GM06990 (cell line): Measurements from ENCODE around the gene NUMA1.

ENCODE experiments used
- DNase-seq: peaks from one replicate; pipeline ENCODE4 v3.0.0-alpha.2; 2011; ENCODE audit not compliant: insufficient read length; ENCODE audit errors: extremely low read depth
- H3K27me3 ChIP-seq: replicated peaks from 2 replicates; pipeline ENCODE4 v1.6.0; 2011; ENCODE audit warnings: low read length; ENCODE audit not compliant: control insufficient read depth, insufficient read depth
- H3K36me3 ChIP-seq: 2 replicates; pipeline ENCODE4 v1.5.1; 2011; ENCODE audit warnings: low read length; ENCODE audit not compliant: control insufficient read depth, insufficient read depth
- H3K4me3 ChIP-seq: replicated peaks from 2 replicates; pipeline ENCODE4 v1.5.1; 2011; ENCODE audit warnings: low read depth, mild to moderate bottlenecking, control low read depth, low read length
- TF ChIP-seq, protein P1 (sequence below): IDR thresholded peaks from 2 replicates; pipeline ENCODE4 v1.5.1; 2011; ENCODE audit warnings: low read length, control low read depth, mild to moderate bottlenecking, inconsistent platforms; ENCODE audit not compliant: insufficient read depth, poor library complexity, severe bottlenecking

NUMA1 gene

DNA sequence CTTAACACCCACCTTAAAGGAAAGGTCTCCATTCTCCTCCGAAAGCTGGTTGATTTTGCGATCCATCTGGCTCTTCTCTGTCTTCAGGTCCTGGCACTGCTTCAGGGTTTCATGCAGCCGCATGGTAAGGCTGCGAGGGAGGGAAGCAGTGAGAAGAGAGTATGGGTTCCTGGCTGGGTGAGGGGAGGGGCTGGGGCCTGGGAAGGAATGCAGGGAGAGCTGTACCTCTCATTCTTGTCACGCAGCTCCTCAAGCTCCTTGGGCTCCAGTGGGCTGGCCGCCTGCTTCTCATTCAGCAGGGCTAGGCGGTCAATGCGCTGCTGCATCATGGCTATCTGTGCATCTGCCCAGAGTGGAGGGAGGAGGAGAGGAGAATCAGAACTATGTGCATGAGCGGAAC lies 62.2 kb downstream of the NUMA1 start:
- Histone ChIP-seq H3K4me3 (no peak overlapping the region), H3K36me3 (peaks cover 70% of the 10 kb centered on the region), H3K27me3 (no peaks in the 10 kb centered on the region)
- TF ChIP-seq, protein P1, sequence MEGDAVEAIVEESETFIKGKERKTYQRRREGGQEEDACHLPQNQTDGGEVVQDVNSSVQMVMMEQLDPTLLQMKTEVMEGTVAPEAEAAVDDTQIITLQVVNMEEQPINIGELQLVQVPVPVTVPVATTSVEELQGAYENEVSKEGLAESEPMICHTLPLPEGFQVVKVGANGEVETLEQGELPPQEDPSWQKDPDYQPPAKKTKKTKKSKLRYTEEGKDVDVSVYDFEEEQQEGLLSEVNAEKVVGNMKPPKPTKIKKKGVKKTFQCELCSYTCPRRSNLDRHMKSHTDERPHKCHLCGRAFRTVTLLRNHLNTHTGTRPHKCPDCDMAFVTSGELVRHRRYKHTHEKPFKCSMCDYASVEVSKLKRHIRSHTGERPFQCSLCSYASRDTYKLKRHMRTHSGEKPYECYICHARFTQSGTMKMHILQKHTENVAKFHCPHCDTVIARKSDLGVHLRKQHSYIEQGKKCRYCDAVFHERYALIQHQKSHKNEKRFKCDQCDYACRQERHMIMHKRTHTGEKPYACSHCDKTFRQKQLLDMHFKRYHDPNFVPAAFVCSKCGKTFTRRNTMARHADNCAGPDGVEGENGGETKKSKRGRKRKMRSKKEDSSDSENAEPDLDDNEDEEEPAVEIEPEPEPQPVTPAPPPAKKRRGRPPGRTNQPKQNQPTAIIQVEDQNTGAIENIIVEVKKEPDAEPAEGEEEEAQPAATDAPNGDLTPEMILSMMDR, result no peak
- no peak for DNase-seq

DNA sequence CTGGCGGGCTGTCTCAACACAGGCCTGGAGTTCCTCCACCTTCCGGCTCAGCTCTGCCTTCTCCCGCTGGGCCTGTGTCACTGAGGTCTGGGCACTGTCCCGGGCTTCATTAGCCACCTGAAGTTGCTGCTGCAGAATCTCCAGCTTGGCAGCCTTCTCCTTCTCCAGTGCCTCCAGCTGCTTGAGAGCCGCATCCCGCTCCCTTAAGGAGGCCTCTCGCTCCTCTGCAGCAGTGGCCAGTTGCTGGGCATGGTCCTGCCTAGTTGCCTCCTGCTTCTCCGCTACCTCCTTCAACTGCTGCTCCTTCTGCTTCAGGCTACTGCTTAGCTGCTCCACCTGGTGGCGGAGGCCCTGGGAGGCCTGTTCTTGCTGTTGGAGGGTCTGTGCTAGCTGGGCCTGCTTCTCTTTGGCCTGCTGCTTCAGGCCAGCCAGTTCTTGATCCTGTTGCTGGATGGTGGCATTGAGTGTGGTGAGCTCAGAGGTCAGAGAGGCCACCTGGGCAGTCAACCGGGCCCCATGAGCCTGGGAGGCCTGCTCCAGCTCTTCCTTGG lies 64.8 kb downstream of the NUMA1 start:
- Histone ChIP-seq H3K36me3 (peaks cover 72% of the 10 kb centered on the region), H3K4me3 (no peak overlapping the region), H3K27me3 (no peaks in the 10 kb centered on the region)
- DNase-seq, result no peak
- TF ChIP-seq, protein P1, result peak; percentile 48

DNA sequence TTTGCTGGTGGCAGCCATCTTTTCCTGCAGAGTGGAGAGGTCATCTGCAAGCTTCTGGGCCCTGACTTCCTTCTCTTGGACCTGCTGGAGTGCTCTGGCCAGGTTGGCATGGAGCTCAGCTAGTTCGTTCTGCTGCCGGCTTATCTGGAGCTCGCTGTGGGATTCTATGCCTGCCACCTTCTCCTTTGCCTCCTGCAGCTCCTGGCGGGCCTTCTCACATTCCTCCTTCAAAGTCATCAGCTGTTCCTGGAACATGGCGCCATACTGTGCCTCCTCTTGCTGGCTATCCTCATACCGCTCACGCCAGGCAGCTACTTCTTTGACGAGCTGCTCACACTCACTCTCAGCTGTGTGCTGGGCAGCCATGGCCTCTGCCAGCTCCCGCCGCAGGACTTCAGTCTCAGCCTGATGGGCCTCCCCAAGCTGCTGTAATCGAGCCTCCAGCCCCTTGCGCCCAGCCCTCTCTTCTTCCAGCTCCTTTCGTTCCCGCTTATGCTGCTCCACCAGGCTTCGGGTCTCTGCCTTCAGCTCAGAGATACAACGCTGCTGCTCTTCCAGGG lies 65.5 kb downstream of the NUMA1 start:
- TF ChIP-seq, protein P1, result no peak
- no peak overlapping the region for H3K4me3 ChIP-seq
- DNase-seq, result no peak
- no peaks in the 10 kb centered on the region for H3K27me3 ChIP-seq
- H3K36me3 ChIP-seq, result peaks cover 73% of the 10 kb centered on the region

DNA sequence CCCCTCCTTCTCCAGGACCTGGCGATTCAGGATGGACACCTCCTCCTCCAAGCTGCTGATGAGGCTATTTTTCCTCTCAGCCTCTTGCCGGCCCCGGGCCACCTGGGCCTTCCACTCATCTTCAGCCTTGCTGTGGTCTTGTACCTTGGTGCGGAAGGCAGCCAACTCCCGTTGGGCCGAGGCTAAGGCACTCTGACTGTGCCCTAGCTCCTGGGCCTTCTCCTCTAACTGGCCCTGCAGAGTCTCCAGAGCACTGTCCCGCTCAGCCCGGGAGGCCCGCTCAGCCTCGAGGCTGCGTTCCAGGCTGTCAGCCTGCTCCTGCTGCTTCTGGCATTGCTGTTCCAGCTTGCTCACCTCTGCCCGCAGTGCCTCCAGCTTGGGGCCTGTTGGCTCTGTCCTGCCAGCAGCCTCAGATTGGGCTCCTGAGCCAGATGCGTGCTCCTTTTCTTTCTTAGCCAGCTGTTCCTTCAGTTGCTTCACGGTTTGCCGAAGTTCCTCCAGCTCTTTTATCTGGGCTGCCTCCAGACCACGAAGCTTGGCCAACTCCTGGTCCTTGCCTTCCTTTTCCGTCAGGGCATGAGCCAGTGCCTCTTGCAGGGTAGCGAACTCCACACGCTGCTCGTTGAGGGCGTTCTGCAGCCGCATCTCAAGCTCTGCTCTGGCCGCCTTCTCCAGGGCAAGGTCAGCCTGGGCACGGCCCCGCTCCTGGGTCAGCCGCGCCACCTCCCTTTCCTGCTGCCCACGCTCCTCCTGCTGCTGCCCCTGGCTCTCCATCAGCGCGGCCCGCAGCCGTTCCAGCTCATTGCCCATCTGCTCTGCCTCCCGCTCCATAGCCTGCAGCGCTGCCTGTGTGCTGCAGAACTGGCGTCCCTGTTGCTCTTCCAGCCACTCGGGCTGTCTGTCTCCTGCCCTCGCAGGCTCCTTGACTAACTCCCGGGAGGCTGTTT lies 66.3 kb downstream of the NUMA1 start:
- Histone ChIP-seq H3K36me3 (peaks cover 73% of the 10 kb centered on the region), H3K4me3 (no peak overlapping the region), H3K27me3 (no peaks in the 10 kb centered on the region)
- no peak for DNase-seq
- TF ChIP-seq, protein P1, result no peak

DNA sequence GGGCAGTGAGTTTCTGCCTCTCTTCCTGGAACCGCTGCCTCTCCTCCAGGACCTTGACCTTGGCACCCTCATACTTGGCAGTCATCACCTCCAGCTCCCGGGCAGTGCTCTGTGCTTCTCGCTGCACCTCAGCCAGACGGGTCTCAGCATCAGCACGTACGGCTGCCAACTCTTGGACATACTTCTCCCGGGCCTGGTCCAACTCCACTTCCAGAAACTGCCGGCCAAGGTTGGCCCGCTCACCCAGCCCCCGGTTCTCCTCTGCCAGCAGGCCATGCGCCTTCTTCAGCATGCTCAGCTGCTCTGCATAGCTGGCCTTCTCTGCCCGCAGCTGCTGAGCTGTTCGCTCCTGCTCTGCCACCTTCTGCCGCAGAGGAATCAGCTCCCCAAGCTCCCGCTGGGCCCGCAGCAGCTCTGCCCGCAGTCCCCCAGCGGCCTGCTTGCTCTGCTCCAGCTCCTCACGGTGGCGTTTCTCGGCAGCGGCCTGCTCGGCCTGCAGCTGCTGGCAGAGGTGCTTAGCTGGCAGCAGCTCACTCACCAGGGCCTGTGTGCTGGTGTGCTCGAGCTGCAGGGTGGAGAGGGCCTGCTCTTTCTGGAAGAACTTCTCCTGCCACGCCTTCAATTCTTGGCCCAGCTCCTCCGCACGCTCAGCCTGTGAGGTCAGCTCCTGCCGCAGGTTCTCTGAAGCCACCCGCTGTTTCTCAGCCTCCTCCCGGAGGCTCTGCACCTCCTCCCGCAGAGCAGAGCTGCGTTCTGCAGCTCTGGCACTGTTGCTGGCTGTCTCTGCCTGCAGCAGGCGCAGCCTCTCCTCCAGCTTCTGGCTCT lies 67.2 kb downstream of the NUMA1 start:
- DNase-seq, result no peak
- Histone ChIP-seq H3K36me3 (peaks cover 68% of the 10 kb centered on the region), H3K4me3 (no peak overlapping the region), H3K27me3 (no peaks in the 10 kb centered on the region)
- TF ChIP-seq, protein P1, result no peak
